ENCODE results near the gene DNMBP. TPM values are rescaled to one million over a fixed set of nuclear protein-coding genes. Genes with fewer than 3 reads are reported as not detected.

The DNMBP gene
- total and polyA plus RNA-seq, 2 of the 4 experiments (the other 2 are of a cell fraction), result 10.9 to 13.6 TPM

DNA sequence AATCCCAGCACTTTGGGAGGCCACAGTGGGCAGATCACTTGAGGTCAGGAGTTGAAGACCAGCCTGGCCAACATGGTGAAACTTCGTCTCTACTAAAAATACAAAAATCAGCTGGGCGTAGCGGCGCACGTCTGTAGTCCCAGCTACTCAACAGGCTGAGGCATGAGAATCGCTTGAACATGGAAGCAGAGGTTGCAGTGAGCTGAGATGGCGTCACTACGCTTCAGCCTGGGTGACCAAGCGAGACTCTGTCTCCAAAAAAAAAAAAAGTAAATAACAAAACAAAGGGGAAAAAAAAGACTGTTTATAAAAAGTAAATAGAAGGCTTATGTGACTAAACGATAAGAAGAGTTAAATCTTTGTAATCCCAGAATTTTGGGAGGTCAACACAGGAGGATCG is 15.0 kb upstream of the DNMBP start:
- in situ Hi-C loops (cut with MboI; ENCODE audit: low sequenced_read_pairs), result no loop called here

More for the DNA sequence above, 15.0 kb upstream of the DNMBP start:
- H2AK5ac ChIP-seq (ENCODE audit: low read depth, low read length), result no peak overlapping the region
- no peak overlapping the region for H4K5ac ChIP-seq (ENCODE audit: low read depth, low read length)
- no peak for DNase-seq
- dilution Hi-C loops (cut with HindIII; ENCODE audit: low sequenced_read_pairs, unreplicated experiment), result no loop called here
- no peak overlapping the region for H2BK15ac ChIP-seq (ENCODE audit: low read depth, low read length)
- H4K91ac ChIP-seq (ENCODE audit: insufficient read depth, low read depth, low read length), result no peak overlapping the region
- no peak for TF ChIP-seq RCOR1 (IDR thresholded peaks at IDR 0.05; ENCODE audit: insufficient replicate concordance, low read length)
- TF ChIP-seq, protein P1, sequence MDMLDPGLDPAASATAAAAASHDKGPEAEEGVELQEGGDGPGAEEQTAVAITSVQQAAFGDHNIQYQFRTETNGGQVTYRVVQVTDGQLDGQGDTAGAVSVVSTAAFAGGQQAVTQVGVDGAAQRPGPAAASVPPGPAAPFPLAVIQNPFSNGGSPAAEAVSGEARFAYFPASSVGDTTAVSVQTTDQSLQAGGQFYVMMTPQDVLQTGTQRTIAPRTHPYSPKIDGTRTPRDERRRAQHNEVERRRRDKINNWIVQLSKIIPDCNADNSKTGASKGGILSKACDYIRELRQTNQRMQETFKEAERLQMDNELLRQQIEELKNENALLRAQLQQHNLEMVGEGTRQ (IDR thresholded peaks at IDR 0.05; ENCODE audit: low read depth, low read length), result no peak
- no peak for TF ChIP-seq CHD1 (IDR thresholded peaks at IDR 0.05; ENCODE audit: low read depth, low read length)
- no peak for TF ChIP-seq NFE2L2 (IDR thresholded peaks at IDR 0.05; ENCODE audit: low read depth, low read length)
- no peak for TF ChIP-seq POLR2A (IDR thresholded peaks at IDR 0.05; ENCODE audit: low read depth, low read length)
- TF ChIP-seq MXI1 (IDR thresholded peaks at IDR 0.05; ENCODE audit: borderline replicate concordance, low read depth, low read length), result no peak
- TF ChIP-seq RAD21 (IDR thresholded peaks at IDR 0.05; ENCODE audit: low read length), result no peak
- no peak for TF ChIP-seq BHLHE40 (IDR thresholded peaks at IDR 0.05; ENCODE audit: low read depth, low read length)
- TF ChIP-seq MAZ (IDR thresholded peaks at IDR 0.05; ENCODE audit: borderline replicate concordance, low read depth, low read length), result no peak
- no TSS peak for BruUV-seq (replicated peaks)
- no peaks in the 10 kb centered on the region for H3K36me3 ChIP-seq (ENCODE audit: control insufficient read depth, insufficient read depth, low read length)
- no peak for ATAC-seq (ENCODE audit: low read depth)
- no peak overlapping the region for H3K4me3 ChIP-seq (ENCODE audit: insufficient read depth, low read depth, low read length)
- H3K9me1 ChIP-seq (ENCODE audit: insufficient read depth, low read length), result peaks cover 3% of the 10 kb centered on the region; the same call in 1 of the 2 replicates
- intact Hi-C loops (cut with micrococcal nuclease), result no loop called here
- no peak overlapping the region for H3K4ac ChIP-seq (ENCODE audit: low read depth, low read length)
- H3K4me1 ChIP-seq (ENCODE audit: control insufficient read depth, insufficient read depth, low read length), result no peaks in the 10 kb centered on the region; the same call in 1 of the 2 replicates
- no peak overlapping the region for H2BK120ac ChIP-seq (ENCODE audit: low read depth, low read length)
- H3K18ac ChIP-seq (ENCODE audit: low read depth, low read length), result no peak overlapping the region
- ChIA-PET CTCF (interaction anchor here (1.1 kb wide), 1 partner anchor 21 kb away, joined by 4 read pairs; no protein-coding TSS in a partner anchor), POLR2A (ENCODE audit: unreplicated experiment) (no interaction called here)
- no peak overlapping the region for H3K27ac ChIP-seq (ENCODE audit: insufficient read depth, low read length)
- H3K56ac ChIP-seq (ENCODE audit: extremely low read depth, insufficient read depth, low read length), result no peak overlapping the region
- H3K9me3 ChIP-seq (ENCODE audit: control insufficient read depth, insufficient read depth, low read length), result peaks cover 10% of the 10 kb centered on the region; the same call in 1 of the 2 replicates
- no peaks in the 10 kb centered on the region; the same call in none of the 2 replicates for H3K27me3 ChIP-seq (ENCODE audit: control insufficient read depth, insufficient read depth, low read length)
- no peak overlapping the region for H3K14ac ChIP-seq (replicated peaks; ENCODE audit: low read depth, low read length)
- H2BK20ac ChIP-seq (ENCODE audit: low read depth, low read length), result no peak overlapping the region
- H2AFZ ChIP-seq (replicated peaks; ENCODE audit: low read length, poor library complexity), result no peak overlapping the region
- H2AK9ac ChIP-seq (replicated peaks; ENCODE audit: low read depth, low read length, poor library complexity), result no peak overlapping the region
- no peaks in the 10 kb centered on the region for H4K20me1 ChIP-seq (ENCODE audit: insufficient read depth, low read length)
- no peak overlapping the region for H3K4me2 ChIP-seq (ENCODE audit: low read depth, low read length)
- no peak overlapping the region for H3K9ac ChIP-seq (ENCODE audit: low read depth, low read length)
- H3K23ac ChIP-seq (ENCODE audit: low read depth, low read length), result no peak overlapping the region
- no peaks in the 10 kb centered on the region for H3K79me1 ChIP-seq (ENCODE audit: low read depth in 1 of 2, low read length in 2 of 2)
- no peak overlapping the region for H2BK5ac ChIP-seq (ENCODE audit: low read depth, low read length, poor library complexity, severe bottlenecking)
- no peak overlapping the region for H4K8ac ChIP-seq (ENCODE audit: low read depth in 2 of 2, low read length in 2 of 2)
- WGBS, 2 experiments (ENCODE audit: extremely low coverage in 2 of 2, insufficient read length in 1 of 2), result 80% methylated on average over 1 of the region's 11 CpGs; no CpG with 5 or more reads in 1 of the 2 experiments
